Measurements from ENCODE around the gene TTLL10. TPM values are rescaled to one million over a fixed set of nuclear protein-coding genes. Genes with fewer than 3 reads are reported as not detected.
A peak's percentile ranks its signal among the peaks of the same experiment; 100 is the strongest.

The TTLL10 gene
- total RNA-seq, 1 donor from 2014 or later = 0.16 TPM

- intact Hi-C loops (cut with micrococcal nuclease) = no loop called here
- Mint-ChIP-seq H3K27me3 (no peaks in the 10 kb centered on the region), H3K4me3 (no peak overlapping the region), H3K27ac (no peak overlapping the region), H3K36me3 (ENCODE audit: low read depth) (peaks cover 1% of the 10 kb centered on the region), H3K9me3 (peaks cover 4% of the 10 kb centered on the region), H3K4me1 (peaks cover 10% of the 10 kb centered on the region)
- ChIA-PET CTCF (no interaction called here), POLR2A (no interaction called here)
- TF ChIP-seq CTCF (IDR thresholded peaks at IDR 0.05) = no peak
- DNase-seq = peak; percentile 15
- ATAC-seq (ENCODE audit: low read depth) = no peak
Measured at GRCh38 chr1:1197551-1198422, 24.1 kb downstream of the TTLL10 start.

GRCh38 chr1:1198423-1199140 lies 24.9 kb downstream of the TTLL10 start:
- intact Hi-C loops (cut with micrococcal nuclease) = no loop called here
- Mint-ChIP-seq H3K4me1 (peaks cover 10% of the 10 kb centered on the region), H3K27me3 (no peaks in the 10 kb centered on the region), H3K9me3 (peaks cover 4% of the 10 kb centered on the region), H3K36me3 (ENCODE audit: low read depth) (peaks cover 3% of the 10 kb centered on the region), H3K27ac (no peak overlapping the region), H3K4me3 (no peak overlapping the region)
- ChIA-PET CTCF (no interaction called here), POLR2A (no interaction called here)
- no peak for TF ChIP-seq CTCF (IDR thresholded peaks at IDR 0.05)
- ATAC-seq (ENCODE audit: low read depth) = no peak
- DNase-seq = no peak

- no peak overlapping the region for H3K27ac Mint-ChIP-seq
- DNase-seq (peak; percentile 22), ATAC-seq (ENCODE audit: low read depth) (no peak)
- no peak for TF ChIP-seq CTCF (IDR thresholded peaks at IDR 0.05)
- peaks cover 3% of the 10 kb centered on the region for H3K36me3 Mint-ChIP-seq (ENCODE audit: low read depth)
- H3K4me3 Mint-ChIP-seq = peak overlapping the region; percentile 44
- ChIA-PET POLR2A (interaction anchor here (1.1 to 1.4 kb wide), 3 partner anchors 36 to 51 kb away, joined by 4 to 8 read pairs (median 4); no protein-coding TSS in a partner anchor), CTCF (interaction anchor here (1.6 kb wide), 1 partner anchor 77 kb away, joined by 8 read pairs; no protein-coding TSS in a partner anchor)
- H3K9me3 Mint-ChIP-seq = peaks cover 4% of the 10 kb centered on the region
- no peaks in the 10 kb centered on the region for H3K27me3 Mint-ChIP-seq
- intact Hi-C loops (cut with micrococcal nuclease) = no loop called here
- peaks cover 10% of the 10 kb centered on the region for H3K4me1 Mint-ChIP-seq
Measured at GRCh38 chr1:1199141-1199960, 25.7 kb downstream of the TTLL10 start.

GRCh38 chr1:1199961-1200875 lies 26.5 kb downstream of the TTLL10 start:
- POLR2A ChIA-PET = interaction anchor here (0.6 to 1.4 kb wide), 8 partner anchors 25 to 78 kb away, joined by 3 to 8 read pairs (median 4); partner anchors contain the start of genes B3GALT6 and SDF4
- intact Hi-C loops (cut with micrococcal nuclease) = loop anchor here (2.0 kb wide), 2 partner anchors 29 to 131 kb away; no protein-coding TSS in a partner anchor
- TF ChIP-seq CTCF (IDR thresholded peaks at IDR 0.05) = no peak
- H3K27ac Mint-ChIP-seq = peak overlapping the region; percentile 59
- H3K36me3 Mint-ChIP-seq (ENCODE audit: low read depth) = peaks cover 3% of the 10 kb centered on the region
- no peak for ATAC-seq (ENCODE audit: low read depth)
- H3K27me3 Mint-ChIP-seq = no peaks in the 10 kb centered on the region
- H3K4me1 Mint-ChIP-seq = peaks cover 14% of the 10 kb centered on the region
- CTCF ChIA-PET = interaction anchor here (1.6 kb wide), 1 partner anchor 78 kb away, joined by 8 read pairs; no protein-coding TSS in a partner anchor
- H3K4me3 Mint-ChIP-seq = peak overlapping the region; percentile 44
- no peak for DNase-seq
- H3K9me3 Mint-ChIP-seq = no peaks in the 10 kb centered on the region
